Fibroblast of lung (primary cell): ENCODE data around the gene TIMM8A.

Experiments used
- EZH2 ChIP-seq: IDR thresholded peaks from 2 replicates; pipeline ENCODE4 v1.5.1; 2012; ENCODE audit warnings: low read length, control low read depth, mild to moderate bottlenecking; ENCODE audit errors: missing control alignments
- TF ChIP-seq, protein P1 (sequence below), 2 donors: IDR thresholded peaks in 1 of 2; conservative IDR thresholded peaks in 1 of 2; 1 replicate in 1 of 2; 2 replicates in 1 of 2; pipeline ENCODE4 v1.5.1; 2011 to 2012; ENCODE audit warnings: low read length in 2 of 2, control low read depth in 1 of 2, inconsistent platforms in 1 of 2, low read depth in 1 of 2, mild to moderate bottlenecking in 1 of 2

GRCh38 chrX:101377547-101377946 lies 29.0 kb upstream of the TIMM8A start:
- TF ChIP-seq, protein P1, sequence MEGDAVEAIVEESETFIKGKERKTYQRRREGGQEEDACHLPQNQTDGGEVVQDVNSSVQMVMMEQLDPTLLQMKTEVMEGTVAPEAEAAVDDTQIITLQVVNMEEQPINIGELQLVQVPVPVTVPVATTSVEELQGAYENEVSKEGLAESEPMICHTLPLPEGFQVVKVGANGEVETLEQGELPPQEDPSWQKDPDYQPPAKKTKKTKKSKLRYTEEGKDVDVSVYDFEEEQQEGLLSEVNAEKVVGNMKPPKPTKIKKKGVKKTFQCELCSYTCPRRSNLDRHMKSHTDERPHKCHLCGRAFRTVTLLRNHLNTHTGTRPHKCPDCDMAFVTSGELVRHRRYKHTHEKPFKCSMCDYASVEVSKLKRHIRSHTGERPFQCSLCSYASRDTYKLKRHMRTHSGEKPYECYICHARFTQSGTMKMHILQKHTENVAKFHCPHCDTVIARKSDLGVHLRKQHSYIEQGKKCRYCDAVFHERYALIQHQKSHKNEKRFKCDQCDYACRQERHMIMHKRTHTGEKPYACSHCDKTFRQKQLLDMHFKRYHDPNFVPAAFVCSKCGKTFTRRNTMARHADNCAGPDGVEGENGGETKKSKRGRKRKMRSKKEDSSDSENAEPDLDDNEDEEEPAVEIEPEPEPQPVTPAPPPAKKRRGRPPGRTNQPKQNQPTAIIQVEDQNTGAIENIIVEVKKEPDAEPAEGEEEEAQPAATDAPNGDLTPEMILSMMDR (conservative IDR thresholded peaks at IDR 0.05 in 1 of 2, IDR thresholded peaks at IDR 0.05 in 1 of 2; ENCODE audit: low read depth in 1 of 2, low read length in 2 of 2) = no peak
- no peak for TF ChIP-seq EZH2
